Embryonic facial prominence (tissue), 1 donor: Measurements from ENCODE around the gene ABCC4.
"Not testable (repeated sequence)": the region's sequence is repeated elsewhere in the genome, so short reads cannot be mapped to it uniquely, and the experiment has no call there.

Experiments
- DNase-seq: peaks from one replicate; pipeline ENCODE4 v3.0.0-alpha.2; 2016; ENCODE audit errors: extremely low spot score

ABCC4 gene

DNA sequence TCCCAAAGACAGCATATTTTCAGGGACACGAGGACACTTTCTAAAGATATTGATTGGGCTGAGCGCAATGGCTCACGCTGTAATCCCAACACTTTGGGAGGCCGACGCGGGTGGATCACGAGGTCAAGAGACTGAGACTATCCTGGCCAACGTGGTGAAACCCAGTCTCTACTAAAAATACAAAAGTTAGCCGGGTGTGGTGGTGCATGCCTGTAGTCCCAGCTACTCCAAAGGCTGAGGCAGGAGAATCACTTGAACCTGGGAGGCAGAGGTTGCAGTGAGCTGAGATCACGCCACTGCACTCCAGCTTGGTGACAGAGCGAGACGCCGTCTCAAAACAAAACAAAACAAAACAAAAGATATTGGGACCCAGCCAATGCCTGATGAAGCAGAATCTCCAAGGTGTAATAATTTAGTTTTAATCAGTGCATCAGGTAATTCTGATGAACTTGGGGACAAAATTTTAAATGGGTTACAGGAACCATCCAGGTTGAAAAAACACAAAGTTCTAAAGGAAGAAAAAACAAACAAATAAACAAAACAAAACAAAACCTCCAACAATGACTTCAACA is 100.8 kb downstream of the ABCC4 start:
- DNase-seq = not testable (repeated sequence)

DNA sequence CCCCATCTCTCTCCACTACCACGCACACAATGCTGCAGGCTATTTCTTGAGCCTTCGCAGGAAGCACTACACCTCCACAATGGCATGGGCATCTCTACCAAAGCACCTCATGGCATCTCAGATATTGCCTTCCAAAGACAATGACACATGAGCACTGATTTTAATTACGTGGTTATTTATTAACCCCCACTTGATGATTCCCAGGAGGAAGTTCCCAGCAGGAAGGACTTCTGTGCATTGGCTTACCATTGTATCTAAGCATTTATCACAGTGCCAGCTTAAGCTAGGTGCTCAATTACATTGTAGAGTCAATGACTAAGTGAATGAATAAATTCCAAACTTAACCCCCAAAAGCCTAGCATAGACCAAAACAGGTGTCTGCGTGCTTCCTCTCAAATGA is 101.4 kb downstream of the ABCC4 start:
- no peak for DNase-seq

DNA sequence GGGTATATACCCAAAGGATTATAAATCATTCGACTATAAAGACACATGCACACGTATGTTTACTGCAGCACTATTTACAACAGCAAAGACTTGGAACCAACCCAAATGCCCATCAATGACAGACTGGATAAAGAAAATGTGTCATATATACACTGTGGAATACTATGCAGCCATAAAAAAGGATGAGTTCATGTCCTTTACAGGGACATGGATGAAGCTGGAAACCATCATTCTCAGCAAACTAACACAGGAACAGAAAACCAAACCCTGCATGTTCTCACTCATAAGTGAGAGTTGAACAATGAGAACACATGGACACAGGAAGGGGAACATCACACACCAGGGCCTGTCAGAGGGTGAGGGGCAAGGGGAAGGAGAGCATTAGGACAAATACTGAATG is 102.6 kb downstream of the ABCC4 start:
- not testable (repeated sequence) for DNase-seq

DNA sequence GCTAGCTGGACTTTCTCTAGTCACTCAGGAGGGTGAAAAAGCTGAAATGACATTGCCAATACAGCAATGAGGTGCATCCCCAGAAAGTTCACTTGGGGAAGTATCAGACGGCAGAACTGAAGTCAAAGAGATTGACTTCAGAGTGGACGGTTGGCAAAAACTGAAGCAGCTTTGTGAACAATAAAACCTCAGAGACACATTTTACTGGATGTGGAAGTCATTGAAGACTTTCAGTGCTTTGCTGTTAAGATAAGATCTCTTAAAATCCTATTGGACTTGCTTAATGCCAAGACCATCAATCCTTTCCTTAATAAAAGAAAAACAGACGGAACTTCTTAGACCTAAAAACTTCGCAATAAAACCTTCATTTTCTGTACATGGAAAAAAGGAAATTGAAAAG is 103.7 kb downstream of the ABCC4 start:
- DNase-seq = no peak

DNA sequence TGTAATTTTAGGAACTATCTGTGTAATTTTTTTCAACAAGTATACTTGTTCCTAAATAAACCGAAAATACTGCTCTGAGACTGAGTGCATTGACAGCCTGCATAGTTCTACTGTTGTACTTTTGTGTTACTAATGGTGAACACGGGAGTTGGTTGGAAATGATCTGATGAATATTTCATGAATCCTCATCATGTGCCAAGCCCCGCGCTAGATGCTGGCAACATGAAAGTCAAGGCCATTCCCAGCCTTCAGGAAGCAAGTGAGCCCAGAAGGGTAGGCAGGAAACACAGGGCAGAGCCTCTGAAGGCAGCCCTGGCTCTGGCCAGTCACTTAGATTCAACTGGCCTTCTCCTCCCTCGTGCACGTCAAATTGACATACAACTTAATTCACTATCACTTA is 106.1 kb downstream of the ABCC4 start:
- no peak for DNase-seq

DNA sequence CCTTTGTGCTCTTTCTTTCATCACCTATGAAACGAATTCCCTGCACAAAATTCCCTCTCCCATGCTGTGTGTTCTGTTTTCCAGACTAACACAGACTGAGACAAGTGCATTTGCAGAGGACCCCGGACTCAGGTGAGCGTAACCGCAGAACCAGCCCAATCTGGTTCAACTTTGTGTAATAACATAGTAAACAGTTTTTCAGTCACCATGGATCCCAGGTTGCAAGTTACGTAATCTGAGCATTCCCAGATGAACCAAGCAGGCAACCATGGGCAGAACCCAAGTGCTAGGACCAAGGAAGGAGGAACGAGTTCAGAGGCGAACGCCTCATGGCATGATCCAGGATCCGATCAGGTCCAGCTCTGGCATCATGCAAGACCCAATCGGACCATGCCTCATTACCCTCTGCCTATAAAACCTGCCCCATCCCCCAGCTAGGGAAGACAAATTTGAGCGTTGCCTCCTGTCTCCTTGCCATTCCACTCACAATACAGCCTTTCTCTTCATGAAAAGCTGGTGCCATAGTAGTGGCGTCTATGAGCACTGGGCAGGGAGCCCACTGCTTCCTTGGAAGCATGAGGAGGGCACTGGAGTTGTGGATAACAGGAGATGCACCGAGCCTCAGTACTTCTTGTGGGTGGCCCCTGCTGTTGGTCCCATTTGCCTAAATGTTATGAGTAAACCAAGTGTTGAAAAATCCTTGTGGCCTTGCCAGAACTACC is 107.6 kb downstream of the ABCC4 start:
- no peak for DNase-seq

DNA sequence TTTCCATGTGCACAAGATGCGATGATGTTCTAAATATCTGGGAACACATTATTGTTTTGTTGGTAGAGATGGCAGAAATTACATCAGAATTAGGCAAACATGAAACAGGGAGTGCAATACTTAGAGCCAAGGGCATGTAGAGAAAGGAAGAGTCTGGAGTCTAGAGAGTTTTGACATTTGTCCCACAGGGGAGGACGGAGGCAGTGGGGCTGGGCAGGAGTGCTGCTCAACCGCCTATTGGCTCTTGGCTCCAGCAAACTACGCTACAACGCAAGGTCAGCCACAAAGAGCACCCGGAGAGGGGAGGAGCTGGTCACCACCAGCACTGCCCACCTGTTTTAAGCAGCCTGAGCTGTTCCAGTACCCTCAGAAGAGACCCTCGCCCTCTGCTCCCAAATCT is 108.3 kb downstream of the ABCC4 start:
- DNase-seq = no peak

DNA sequence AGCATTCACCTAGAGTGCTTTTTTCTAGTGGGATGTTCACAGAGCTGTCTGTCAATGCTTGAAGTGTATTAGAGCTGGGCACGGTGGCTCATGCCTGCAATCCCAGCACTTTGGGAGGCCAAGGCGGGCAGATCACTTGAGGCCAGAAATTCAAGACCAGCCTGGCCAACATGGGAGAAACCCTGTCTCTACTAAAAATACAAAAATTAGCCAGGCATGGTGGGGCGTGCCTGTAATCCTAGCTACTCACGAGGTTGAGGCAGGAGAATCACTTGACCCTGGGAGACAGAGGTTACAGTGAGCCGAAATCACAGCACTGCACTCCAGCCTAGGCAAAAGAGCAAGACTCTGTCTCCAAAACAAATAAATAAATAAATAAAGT is 108.7 kb downstream of the ABCC4 start:
- not testable (repeated sequence) for DNase-seq

DNA sequence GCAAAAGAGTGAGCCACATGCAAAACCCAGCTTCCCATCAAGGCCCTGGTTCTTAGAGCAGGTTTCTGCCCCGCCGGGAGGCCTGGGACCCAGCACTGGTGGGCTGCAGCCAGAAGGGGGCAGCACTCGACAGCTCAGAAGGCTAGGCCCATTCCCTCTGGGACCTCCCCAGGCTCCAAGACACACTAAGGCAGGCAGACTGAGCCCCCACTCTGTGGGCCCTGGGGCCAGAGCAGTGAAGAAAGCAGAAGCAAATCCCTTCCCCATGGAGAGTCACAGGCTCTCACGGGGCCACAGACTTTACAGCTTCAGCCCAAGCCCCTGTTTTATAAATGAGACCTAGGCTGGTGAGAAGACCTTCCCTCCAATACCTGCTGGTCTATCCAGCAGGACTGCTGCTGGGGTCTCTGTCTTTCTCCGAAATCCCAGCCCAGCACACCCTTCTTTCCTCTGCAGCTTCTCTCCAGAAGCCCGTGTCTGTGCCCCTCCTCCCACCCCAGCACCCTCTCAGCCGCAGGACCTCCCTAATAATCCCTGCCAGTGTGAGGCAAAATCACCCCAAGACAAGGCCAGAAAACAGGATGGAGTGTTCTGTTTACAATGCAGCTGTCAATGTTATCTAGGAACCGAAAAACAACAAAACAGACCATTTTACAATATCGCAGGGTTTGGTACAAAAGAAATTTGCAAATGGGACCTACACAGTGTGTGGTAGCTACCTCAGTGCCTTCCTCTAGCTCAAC is 109.3 kb downstream of the ABCC4 start:
- no peak for DNase-seq

DNA sequence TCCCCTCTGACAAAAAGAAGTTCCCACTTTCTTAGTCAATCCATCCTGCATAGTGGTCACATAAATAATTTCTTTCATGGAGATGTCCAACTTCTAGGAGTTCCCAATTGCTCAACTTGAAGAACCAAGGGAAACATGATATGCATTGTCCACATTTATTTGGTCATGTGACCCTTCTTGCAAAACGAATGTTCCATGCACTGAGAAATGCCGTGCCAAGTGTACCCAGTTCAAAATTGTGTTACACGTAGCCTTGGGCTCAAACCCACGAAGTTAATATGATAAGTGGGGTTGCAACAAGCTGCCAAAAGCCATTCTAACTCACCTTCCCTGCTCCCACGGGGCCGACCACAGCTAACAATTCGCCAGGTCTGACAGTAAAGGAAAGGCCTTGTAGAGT is 113.1 kb downstream of the ABCC4 start:
- DNase-seq = no peak

DNA sequence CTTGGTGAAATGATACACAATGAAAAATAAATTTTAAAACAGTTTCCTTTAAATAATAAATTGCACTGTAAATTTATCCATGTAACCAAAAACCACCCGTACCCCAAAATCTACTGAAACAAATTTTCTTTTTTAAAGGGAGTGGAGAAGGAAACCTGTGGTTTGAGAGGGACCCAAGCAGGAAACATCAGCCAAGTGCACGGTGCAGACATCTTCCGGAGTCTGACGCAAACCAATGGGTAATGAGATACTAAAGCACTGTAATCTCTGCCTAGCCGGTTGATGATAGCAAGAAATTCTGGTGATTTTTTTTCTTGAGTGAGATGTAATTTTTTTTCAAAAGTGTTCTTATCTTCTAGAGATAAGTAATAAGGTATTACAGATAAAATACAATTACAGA is 115.4 kb downstream of the ABCC4 start:
- no peak for DNase-seq

DNA sequence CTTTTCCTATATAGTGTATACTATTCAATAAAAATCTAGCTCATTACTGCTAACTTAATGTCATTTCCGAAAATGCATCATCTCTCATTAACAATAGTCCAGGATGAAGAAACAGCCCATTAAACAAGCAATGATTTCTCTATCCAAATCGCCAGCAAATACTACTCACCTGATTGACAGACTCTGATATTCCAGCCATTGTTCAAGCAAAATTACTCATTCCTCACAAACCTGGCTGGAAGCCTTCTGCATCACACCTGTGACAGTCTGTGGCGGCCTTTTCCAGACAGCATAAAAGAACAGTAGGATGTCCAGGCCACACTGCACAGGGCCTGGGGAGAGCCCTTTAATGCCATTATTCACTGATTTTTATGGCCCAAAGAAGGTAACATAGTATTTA is 115.9 kb downstream of the ABCC4 start:
- DNase-seq = no peak

DNA sequence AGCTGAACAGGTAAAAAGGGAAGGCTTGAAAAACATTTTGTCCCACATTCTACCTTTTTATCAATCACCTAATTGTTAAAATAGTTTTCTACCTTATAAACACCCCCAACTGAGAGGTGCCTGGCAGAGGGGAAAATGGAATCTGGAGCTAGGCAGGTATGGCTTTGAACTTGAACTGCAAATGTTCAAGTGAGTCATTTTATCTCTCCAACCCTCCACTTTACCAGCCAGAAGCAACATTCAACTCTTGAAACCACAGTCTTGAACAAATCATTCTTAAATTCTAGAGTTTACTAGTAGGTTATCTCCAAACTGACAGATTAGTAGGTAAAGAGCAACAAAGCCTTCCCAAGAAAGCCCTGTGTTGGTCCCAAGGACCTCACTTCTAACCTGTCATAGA is 116.9 kb downstream of the ABCC4 start:
- DNase-seq = no peak

DNA sequence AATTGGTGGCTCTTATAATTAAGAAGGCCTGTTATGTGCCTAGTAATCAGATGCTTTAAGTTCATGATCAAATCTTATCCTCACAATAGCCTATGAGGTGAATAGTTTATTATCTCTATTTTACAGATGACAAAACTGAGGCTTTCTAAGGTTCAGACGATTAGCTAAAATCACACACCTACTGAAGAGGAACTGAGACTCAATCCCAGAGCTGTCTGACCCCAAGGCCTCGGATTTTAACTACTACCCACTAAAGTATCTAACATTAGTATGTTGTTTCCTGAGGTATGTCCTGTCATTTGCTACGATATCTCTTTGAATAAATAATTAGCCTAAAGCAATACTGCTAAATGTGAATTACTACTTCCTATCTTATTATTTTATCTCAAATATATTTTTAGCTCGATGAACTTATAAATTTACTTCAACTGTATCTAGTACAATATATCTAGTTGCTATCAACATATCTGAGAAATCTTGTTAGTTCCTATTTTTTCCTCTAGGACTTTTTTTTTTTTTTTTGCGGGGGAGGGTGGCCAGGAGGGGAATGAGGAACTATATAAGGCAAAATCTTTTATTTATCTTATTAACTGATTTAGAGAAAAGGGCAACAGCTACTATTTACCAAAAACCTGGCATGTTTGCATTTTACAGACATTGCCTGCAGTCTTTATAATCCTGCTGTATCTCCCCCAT is 118.5 kb downstream of the ABCC4 start:
- DNase-seq = no peak

DNA sequence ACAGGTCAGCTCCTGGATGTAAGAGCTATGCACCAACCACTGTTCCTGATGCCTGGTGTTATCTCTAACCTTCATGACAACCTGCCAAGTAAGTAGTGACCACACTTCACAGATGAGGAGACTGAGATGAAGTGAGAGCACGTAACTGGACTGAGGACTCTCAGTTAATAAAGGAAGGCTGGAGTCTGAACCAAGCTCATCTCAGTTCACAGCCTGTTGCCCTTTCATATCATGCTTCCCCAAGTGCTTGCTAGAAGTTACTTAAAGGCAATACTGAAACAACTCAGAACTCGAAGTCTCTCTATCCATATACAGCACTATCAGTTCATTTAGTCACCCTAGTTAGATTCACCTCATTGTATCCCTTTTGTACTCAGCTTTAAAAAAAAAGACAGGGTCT is 119.7 kb downstream of the ABCC4 start:
- DNase-seq = no peak

DNA sequence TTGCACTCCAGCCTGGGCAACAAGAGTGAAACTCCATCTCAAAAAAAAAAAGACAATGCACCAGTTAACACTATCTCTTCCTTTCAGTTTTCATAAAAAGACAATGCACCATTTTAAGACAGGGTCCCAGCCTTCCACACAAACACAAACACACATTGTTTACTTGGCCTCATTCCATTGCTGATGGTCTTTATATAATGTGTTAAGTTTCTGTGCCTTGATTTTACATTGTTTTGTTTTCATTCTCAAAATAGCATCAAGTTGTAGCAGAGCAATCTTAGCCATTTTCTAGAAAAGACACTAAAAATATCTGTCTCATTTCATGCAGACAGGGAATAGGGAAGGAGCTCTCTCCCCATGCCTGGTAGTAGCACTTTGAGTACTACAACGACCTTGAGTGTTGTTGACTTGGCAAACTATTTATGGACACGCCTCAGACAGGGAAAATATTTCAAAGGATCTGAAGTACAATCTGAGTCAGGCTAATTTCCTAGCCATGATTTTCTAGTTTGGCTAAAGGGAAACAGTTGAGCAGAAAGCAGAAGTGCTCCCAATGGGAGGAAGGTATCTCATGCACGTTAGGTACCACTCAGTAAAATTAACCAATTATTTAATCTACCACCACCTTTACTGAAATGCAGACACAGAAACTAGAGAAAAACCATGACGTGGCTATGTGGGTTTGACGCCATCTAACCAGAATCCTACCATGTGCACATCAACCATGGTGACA is 120.6 kb downstream of the ABCC4 start:
- no peak for DNase-seq

DNA sequence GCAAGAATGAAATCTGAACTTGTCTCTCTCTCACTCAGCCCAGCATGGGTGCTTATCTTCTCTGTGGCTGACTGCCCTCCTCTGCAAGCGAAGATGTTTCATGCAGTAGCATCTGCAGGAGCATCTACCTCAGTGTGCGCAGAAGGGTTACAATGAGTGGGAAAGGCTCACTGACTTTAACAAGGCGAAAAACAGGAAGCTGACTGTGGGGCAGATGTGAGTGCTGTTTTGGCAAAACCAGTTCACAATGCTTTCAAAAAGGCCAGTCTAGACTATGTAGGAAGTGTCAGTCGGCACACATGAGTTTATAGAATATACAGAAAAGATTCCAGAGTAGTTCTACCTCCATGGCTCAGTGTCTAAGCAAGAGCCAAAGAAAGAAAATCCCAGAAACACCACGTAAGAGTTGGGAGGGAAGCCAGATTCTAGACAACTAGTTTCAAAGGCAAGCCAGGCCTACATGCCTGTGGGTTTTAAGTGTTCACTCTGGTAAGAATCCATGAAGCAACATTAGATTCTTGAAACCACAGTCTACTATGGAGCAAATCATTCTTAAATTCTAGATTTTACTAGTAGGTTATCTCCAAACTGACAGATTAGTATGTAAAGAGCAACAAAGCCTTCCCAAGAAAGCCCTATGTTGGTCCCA is 124.5 kb downstream of the ABCC4 start:
- no peak for DNase-seq

DNA sequence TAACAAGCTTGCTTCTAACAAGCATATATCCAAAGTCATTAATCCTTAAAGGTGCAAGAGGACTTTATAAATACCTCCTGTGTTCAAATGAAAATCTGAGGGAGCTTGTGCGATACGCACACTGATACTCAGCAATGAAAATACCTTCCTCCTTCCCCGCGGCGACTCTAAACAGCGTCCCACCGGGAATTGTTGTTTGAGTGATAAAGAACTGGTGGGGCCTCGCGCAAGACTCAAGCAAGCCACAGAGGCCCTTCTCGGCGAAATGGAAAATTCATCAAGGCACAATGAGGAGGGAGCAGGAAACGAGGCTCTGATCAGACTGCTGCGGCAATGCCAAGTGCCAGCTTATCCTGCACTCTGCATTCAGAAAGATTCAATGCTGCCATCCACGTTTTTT is 126.7 kb downstream of the ABCC4 start:
- no peak for DNase-seq

DNA sequence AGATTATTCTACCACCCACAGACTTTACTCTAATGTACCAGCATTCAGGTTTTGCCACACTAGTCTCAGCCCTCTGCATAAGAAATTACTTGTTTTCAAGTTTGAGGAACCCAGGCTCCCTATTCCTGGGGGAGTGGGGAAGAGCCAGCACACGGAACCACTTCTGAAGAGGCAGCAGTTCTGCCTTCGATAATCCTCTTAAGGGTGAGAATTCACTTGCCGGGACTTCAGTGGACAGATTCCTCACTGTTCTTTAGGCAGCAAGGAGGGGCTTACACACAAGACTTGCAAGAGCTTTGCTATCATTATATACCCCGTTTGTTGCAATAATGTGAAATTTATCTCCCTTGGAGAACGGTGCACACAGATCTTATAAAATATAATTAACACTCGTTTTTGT is 133.1 kb downstream of the ABCC4 start:
- DNase-seq = no peak

DNA sequence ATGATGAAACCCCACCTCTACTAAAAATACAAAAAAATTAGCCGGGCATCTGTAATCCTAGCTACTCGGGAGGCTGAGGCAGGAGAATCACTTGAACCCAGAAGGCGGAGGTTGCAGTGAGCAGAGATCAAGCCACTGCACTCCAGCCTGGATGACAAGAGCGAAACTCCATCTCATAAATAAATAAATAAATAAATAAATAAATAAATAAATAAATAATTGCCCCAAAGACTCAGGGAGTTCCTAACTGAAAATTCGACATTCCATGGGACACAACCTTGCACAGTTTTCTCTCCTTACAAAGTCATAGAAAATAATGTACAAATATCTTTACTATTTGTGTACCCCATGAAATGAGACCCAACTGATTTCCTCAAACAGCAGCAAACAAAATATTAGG is 134.2 kb downstream of the ABCC4 start:
- DNase-seq = not testable (repeated sequence)

DNA sequence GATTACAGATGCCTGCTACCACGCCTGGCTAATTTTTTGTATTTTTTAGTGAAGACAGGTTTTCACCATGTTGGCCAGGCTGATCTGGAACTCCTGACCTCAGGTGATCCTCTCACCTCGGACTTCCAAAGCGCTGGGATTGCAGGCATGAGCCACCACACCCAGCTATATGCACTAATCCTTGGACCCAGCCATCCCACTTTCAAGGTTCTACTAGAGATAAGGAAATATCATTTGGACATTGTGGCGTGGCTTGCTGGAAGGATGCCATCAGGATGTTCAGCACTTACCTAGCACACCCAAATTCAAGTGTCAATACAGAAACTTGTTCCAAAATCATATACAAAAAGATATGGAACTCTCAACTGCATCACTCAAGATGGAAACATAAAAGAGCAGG is 136.4 kb downstream of the ABCC4 start:
- DNase-seq = no peak
